ENCODE data around the gene TSPAN5. TPM values are rescaled to one million over a fixed set of nuclear protein-coding genes. Genes with fewer than 3 reads are reported as not detected.

The TSPAN5 gene
- total RNA-seq, 2 experiments from 2014 or later = 1.8 to 2.8 TPM

- Mint-ChIP-seq H3K4me3 (no peak overlapping the region), H3K36me3 (ENCODE audit: low read depth) (no peaks in the 10 kb centered on the region), H3K27me3 (no peaks in the 10 kb centered on the region), H3K4me1 (ENCODE audit: low read depth) (peaks cover 10% of the 10 kb centered on the region), H3K27ac (no peak overlapping the region), H3K9me3 (no peaks in the 10 kb centered on the region)
- DNase-seq (no peak), ATAC-seq (ENCODE audit: poor library complexity) (no peak)
- Histone ChIP-seq H3K4me3 (ENCODE audit: low read length) (no peak overlapping the region), H3K27ac (ENCODE audit: low read depth in 1 of 2, low read length in 2 of 2) (no peak overlapping the region), H3K9me3 (ENCODE audit: control insufficient read depth in 1 of 2, insufficient read depth in 1 of 2, low read length in 2 of 2) (no peaks in the 10 kb centered on the region), H3K4me1 (ENCODE audit: insufficient read depth, low read length) (peaks cover 7% of the 10 kb centered on the region), H3K27me3 (ENCODE audit: control insufficient read depth in 1 of 2, insufficient read depth in 2 of 2, low read length in 2 of 2) (no peaks in the 10 kb centered on the region), H3K36me3 (ENCODE audit: insufficient read depth, low read length) (no peaks in the 10 kb centered on the region)
- CTCF ChIA-PET = no interaction called here
- TF ChIP-seq CTCF (IDR thresholded peaks at IDR 0.05) = no peak
- POLR2A ChIA-PET = interaction anchor here (1.3 kb wide), 1 partner anchor 18 kb away, joined by 5 read pairs; no protein-coding TSS in a partner anchor
- intact Hi-C loops (cut with DNase I, micrococcal nuclease) = no loop called here
Observed at GRCh38 chr4:98671131-98671530, 12.7 kb upstream of the TSPAN5 start.

GRCh38 chr4:98670186-98670585, 11.8 kb upstream of the TSPAN5 start:
- Histone ChIP-seq H3K27me3 (ENCODE audit: control insufficient read depth in 1 of 2, insufficient read depth in 2 of 2, low read length in 2 of 2) (no peaks in the 10 kb centered on the region), H3K9me3 (ENCODE audit: control insufficient read depth in 1 of 2, insufficient read depth in 1 of 2, low read length in 2 of 2) (no peaks in the 10 kb centered on the region), H3K4me3 (ENCODE audit: low read length) (no peak overlapping the region), H3K36me3 (ENCODE audit: insufficient read depth, low read length) (no peaks in the 10 kb centered on the region), H3K4me1 (ENCODE audit: insufficient read depth, low read length) (peaks cover 9% of the 10 kb centered on the region), H3K27ac (ENCODE audit: low read depth in 1 of 2, low read length in 2 of 2) (no peak overlapping the region)
- no peak overlapping the region for H3K4me3 Mint-ChIP-seq
- no peaks in the 10 kb centered on the region for H3K27me3 Mint-ChIP-seq
- H3K4me1 Mint-ChIP-seq (ENCODE audit: low read depth) = peaks cover 11% of the 10 kb centered on the region
- no peaks in the 10 kb centered on the region for H3K36me3 Mint-ChIP-seq (ENCODE audit: low read depth)
- H3K9me3 Mint-ChIP-seq = no peaks in the 10 kb centered on the region
- POLR2A ChIA-PET = interaction anchor here (1.5 kb wide), 1 partner anchor 36 kb away, joined by 3 read pairs; no protein-coding TSS in a partner anchor
- DNase-seq = no peak
- no peak for ATAC-seq (ENCODE audit: poor library complexity)
- TF ChIP-seq CTCF (IDR thresholded peaks at IDR 0.05) = no peak
- H3K27ac Mint-ChIP-seq = no peak overlapping the region
- intact Hi-C loops (cut with DNase I, micrococcal nuclease) = no loop called here
- CTCF ChIA-PET = no interaction called here

- POLR2A ChIA-PET = interaction anchor here (1.5 kb wide), 1 partner anchor 37 kb away, joined by 3 read pairs; no protein-coding TSS in a partner anchor
- peaks cover 15% of the 10 kb centered on the region for H3K4me1 ChIP-seq (ENCODE audit: insufficient read depth, low read length)
- H3K27me3 Mint-ChIP-seq = no peaks in the 10 kb centered on the region
- CTCF ChIA-PET = no interaction called here
- no peaks in the 10 kb centered on the region for H3K9me3 ChIP-seq (ENCODE audit: control insufficient read depth in 1 of 2, insufficient read depth in 1 of 2, low read length in 2 of 2)
- no peak for TF ChIP-seq CTCF (IDR thresholded peaks at IDR 0.05)
- H3K4me1 Mint-ChIP-seq (ENCODE audit: low read depth) = peaks cover 17% of the 10 kb centered on the region
- H3K4me3 Mint-ChIP-seq = no peak overlapping the region
- H3K36me3 ChIP-seq (ENCODE audit: insufficient read depth, low read length) = no peaks in the 10 kb centered on the region
- H3K9me3 Mint-ChIP-seq = no peaks in the 10 kb centered on the region
- intact Hi-C loops (cut with DNase I, micrococcal nuclease) = loop anchor here in 1 of 2 experiments (10.0 kb wide), 1 partner anchor 525 kb away; the partner anchor contains the start of gene STPG2
- no peaks in the 10 kb centered on the region for H3K27me3 ChIP-seq (ENCODE audit: control insufficient read depth in 1 of 2, insufficient read depth in 2 of 2, low read length in 2 of 2)
- no peak overlapping the region for H3K4me3 ChIP-seq (ENCODE audit: low read length)
- no peak overlapping the region for H3K27ac ChIP-seq (ENCODE audit: low read depth in 1 of 2, low read length in 2 of 2)
- no peak overlapping the region for H3K27ac Mint-ChIP-seq
- H3K36me3 Mint-ChIP-seq (ENCODE audit: low read depth) = no peaks in the 10 kb centered on the region
- DNase-seq = no peak
- ATAC-seq (ENCODE audit: poor library complexity) = no peak
Observed at GRCh38 chr4:98669577-98669976, 11.2 kb upstream of the TSPAN5 start.
